Activated CD4-positive, alpha-beta T cell treated with anti-CD3 and anti-CD28 coated beads for 4 hours (primary cell): ENCODE measurements around the gene RPLP2.

Source experiments
- DNase-seq, 2 donors: peaks; one replicate each; pipeline ENCODE4 v3.0.0-alpha.2; 2020

Gene RPLP2

DNA sequence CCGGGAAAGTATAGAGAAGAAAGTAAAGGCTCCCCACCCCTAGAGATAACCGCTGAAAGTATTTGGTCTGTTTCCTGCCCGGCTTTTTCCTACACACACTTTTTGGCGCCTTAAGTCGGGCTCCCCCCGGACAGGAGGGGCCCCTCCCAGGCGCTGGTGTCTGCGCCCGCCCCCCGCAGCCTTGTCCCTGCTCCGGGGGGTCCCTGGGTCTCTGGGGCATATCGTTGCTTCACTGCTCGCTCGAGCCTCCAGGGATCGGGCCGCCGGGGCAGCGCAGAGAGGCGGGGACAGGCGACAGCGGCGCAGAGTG, 17.0 kb downstream of the RPLP2 start:
- no peak for DNase-seq

DNA sequence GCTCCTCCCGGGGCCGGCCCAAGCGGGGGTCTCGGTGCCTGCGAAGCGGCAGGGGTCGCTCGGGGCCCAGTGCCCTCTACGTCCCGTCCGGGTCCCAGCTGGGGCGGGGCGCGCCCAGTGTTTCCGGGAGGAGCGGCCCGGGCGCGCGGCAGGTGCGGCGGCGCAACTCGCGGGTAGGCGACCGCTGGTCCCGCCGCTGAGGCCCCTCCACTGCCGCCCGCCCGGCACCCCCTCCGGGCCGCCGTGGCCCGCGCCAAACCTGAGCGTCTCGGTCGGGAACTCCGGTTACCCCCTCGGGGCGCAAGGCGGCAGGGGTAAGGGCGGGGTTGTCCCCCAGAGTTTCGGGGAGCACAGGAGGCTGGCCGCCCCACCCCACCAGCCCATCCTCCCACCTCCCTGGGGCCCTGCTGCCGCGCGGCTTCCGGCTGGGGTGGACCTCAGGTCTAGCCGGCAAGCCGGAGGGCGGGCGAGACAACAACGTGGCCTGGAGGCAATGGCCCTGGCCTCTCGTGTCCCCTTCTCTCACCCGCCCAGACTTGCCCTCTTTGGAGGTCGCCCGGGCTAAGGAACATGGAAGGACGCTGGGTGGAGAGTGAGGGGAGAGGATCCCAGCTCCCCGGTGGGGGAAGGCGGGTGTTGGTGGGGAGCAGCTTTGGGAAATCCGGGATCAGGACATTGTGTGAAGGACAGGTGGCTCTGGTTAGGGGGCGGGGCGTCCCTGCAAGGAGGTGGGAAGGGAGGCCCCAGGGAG, 17.6 kb downstream of the RPLP2 start:
- no peak for DNase-seq

DNA sequence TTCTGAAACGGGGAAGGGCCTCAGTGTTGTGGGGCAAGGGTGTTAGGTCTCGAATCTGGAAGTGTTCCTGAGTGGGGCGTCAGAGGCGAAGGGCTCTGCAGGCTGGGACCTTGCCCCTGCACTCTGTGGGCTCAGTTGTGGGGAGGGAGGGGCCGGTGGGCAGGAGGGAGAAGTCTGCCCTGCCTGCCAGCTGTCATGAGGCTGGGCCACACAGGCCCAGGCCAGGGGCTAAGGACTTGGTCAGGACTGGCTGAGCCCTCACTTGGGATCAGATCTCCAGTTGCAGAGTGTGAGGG, 18.1 kb downstream of the RPLP2 start, which contains the start of gene CRACR2B:
Gene CRACR2B (plus strand): TSS at position 23 of the 296 bp plus-strand sequence. CDS start 689 bp downstream, outside the sequence.
- no peak for DNase-seq

GRCh38 chr11:828506-829175, 18.9 kb downstream of the RPLP2 start:
- DNase-seq: no peak

DNA sequence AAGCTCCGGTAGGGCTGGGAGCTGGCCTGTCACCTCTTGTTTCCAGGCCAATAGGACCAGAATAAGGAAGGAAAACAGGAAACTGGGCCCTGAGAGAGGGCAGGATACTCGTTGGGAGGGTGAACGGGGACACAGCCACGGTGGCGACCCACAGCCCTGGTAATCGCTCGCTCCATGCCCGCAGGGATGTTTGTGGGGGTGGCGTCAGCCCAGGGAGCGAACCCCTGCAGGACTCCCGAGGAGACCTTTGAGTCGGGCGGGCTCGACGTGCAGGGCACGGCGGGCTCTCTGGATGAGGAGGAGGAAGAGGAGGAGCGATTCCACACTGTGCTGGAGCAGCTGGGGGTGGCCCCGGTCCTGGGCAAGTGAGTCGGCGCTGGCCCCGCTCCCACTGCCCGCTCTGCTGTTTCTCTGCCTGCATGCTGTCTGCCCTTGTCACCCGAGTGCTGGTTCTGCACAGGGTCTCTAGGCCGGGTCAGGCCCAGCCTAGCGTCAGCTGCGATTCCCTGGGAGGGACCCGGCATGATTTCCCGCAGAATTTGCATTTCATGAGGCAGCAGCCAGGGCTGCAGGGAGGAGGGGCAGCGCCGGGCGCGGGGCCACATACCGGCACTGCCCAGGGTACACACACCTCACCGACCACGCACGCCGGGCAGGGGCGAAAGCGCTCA, 19.5 kb downstream of the RPLP2 start:
- DNase-seq: no peak

GRCh38 chr11:829847-830294, 20.1 kb downstream of the RPLP2 start:
- no peak for DNase-seq

GRCh38 chr11:830295-831117, 20.7 kb downstream of the RPLP2 start:
- DNase-seq: peak; percentile 41 to 42

- DNase-seq: no peak
These were observed 21.5 kb downstream of the RPLP2 start for GRCh38 chr11:831118-831864.

DNA sequence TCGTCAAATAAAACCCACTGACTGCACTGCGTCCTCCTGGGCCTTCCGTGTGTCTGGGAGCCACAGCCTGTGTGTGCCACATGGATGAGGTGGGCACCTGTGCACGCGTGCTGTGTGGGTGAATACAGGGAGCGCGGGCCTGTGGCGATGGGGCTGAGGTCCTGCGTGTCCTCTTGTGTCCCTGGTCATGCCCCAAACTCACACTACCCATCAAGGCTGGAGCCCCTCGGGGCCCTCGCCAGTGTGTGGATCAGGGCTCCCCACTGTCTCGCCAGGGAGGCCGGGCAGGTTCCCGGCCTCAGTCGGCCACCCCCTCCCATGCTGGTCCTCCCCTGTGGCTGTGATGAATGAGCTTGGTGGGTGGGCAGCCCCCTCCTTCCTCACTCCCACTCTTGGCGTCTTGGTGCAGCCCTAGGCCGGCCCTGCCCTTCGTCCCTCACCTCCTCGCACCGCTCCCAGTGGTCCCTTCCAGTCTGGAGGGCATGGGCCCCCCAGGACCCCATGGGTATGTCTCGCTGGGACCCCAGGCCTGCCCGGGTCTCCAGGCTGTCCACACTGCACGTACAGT, 22.3 kb downstream of the RPLP2 start:
- DNase-seq: no peak

GRCh38 chr11:832529-833113, 22.9 kb downstream of the RPLP2 start, which contains the start of gene CD151:
Gene CD151 (plus strand): TSS chr11:832952. CDS start chr11:836070, 3,118 bp downstream.
- peak in 1 of 2 donors; percentile 46 for DNase-seq

DNA sequence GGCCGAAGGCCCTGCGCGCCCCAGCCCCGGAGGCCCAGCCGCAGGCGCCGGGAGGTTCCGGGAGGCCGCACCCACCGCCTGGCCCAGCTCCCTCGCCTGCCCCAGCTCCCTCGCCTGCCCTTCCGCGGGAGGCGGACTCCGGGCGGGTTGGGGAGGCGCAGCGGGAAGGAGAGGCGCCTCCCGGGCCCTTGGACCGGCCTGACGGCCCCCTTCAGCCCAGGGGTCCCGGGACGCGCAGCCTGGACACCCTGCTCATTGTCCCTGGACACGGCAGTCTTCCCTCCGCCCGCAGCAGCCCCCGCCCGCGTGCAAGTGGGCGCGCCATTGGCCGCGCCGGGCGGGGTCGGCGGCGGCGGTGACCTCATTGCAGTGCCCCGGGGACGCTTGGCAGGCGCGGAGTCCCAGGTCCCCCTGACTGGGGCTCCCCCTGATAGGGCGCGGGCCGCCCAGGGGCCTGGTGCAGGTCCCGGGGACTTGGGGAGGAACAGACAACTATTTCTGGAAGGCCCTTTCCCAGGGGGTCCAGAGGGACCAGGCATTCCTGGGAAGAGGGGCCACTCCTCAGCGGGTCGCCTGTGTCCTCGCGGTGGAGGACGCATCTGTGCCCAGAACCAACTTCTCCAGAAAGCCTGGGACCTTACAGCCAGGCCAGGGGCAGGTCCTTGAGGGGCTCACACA, 23.5 kb downstream of the RPLP2 start:
- peak in 1 of 2 donors; percentile 36 for DNase-seq

- DNase-seq: no peak
These were observed 24.1 kb downstream of the RPLP2 start for GRCh38 chr11:833849-834311.

GRCh38 chr11:834371-835316, 24.9 kb downstream of the RPLP2 start:
- DNase-seq: no peak

- DNase-seq: no peak
These were observed 26.5 kb downstream of the RPLP2 start for GRCh38 chr11:836274-836673.

- no peak for DNase-seq
These were observed 26.9 kb downstream of the RPLP2 start for GRCh38 chr11:836700-837099.

GRCh38 chr11:837189-837989, 27.6 kb downstream of the RPLP2 start:
- no peak for DNase-seq

DNA sequence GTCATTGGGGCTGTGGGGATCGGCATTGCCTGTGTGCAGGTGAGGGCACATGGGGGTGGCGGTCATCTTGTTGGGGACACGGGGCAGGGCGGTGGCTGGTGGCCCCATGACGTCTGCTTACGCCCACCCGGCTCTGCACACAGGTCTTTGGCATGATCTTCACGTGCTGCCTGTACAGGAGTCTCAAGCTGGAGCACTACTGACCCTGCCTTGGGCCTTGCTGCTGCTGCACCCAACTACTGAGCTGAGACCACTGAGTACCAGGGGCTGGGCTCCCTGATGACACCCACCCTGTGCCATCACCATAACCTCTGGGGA, 28.2 kb downstream of the RPLP2 start:
- no peak for DNase-seq

GRCh38 chr11:838441-839279, 28.9 kb downstream of the RPLP2 start:
- no peak for DNase-seq
